Measurements from ENCODE around the gene PPM1F. TPM values are rescaled to one million over a fixed set of nuclear protein-coding genes. Genes with fewer than 3 reads are reported as not detected.

The PPM1F gene
- total RNA-seq, 1 donor from 2014 or later: 28.7 TPM

- no peak overlapping the region for H3K4me3 Mint-ChIP-seq
- H3K27ac Mint-ChIP-seq: no peak overlapping the region
- intact Hi-C loops (cut with micrococcal nuclease): no loop called here
- no peaks in the 10 kb centered on the region for H3K9me3 Mint-ChIP-seq
- H3K27me3 Mint-ChIP-seq (ENCODE audit: insufficient read depth): no peaks in the 10 kb centered on the region
- H3K36me3 Mint-ChIP-seq (ENCODE audit: low read depth): peaks cover 15% of the 10 kb centered on the region
- no peaks in the 10 kb centered on the region for H3K4me1 Mint-ChIP-seq (ENCODE audit: low read depth)
- no peak for DNase-seq (ENCODE audit: low spot score)
These were observed 9.4 kb upstream of the PPM1F start for GRCh38 chr22:21961886-21962654.

- DNase-seq (ENCODE audit: low spot score): no peak
- Mint-ChIP-seq H3K4me3 (no peak overlapping the region), H3K9me3 (no peaks in the 10 kb centered on the region), H3K4me1 (ENCODE audit: low read depth) (no peaks in the 10 kb centered on the region), H3K27ac (no peak overlapping the region), H3K27me3 (ENCODE audit: insufficient read depth) (no peaks in the 10 kb centered on the region), H3K36me3 (ENCODE audit: low read depth) (peaks cover 12% of the 10 kb centered on the region)
- intact Hi-C loops (cut with micrococcal nuclease): no loop called here
These were observed 8.6 kb upstream of the PPM1F start for GRCh38 chr22:21961127-21961867.

- Mint-ChIP-seq H3K4me1 (ENCODE audit: low read depth) (no peaks in the 10 kb centered on the region), H3K4me3 (no peak overlapping the region), H3K36me3 (ENCODE audit: low read depth) (peaks cover 11% of the 10 kb centered on the region), H3K9me3 (no peaks in the 10 kb centered on the region), H3K27me3 (ENCODE audit: insufficient read depth) (no peaks in the 10 kb centered on the region), H3K27ac (no peak overlapping the region)
- intact Hi-C loops (cut with micrococcal nuclease): no loop called here
- DNase-seq (ENCODE audit: low spot score): no peak
These were observed 7.8 kb upstream of the PPM1F start for GRCh38 chr22:21960200-21961126.

- H3K27me3 Mint-ChIP-seq (ENCODE audit: insufficient read depth): no peaks in the 10 kb centered on the region
- peaks cover 8% of the 10 kb centered on the region for H3K36me3 Mint-ChIP-seq (ENCODE audit: low read depth)
- H3K9me3 Mint-ChIP-seq: no peaks in the 10 kb centered on the region
- no peak for DNase-seq (ENCODE audit: low spot score)
- H3K27ac Mint-ChIP-seq: no peak overlapping the region
- no peak overlapping the region for H3K4me3 Mint-ChIP-seq
- intact Hi-C loops (cut with micrococcal nuclease): no loop called here
- H3K4me1 Mint-ChIP-seq (ENCODE audit: low read depth): no peaks in the 10 kb centered on the region
These were observed 6.8 kb upstream of the PPM1F start for GRCh38 chr22:21959274-21960074.

GRCh38 chr22:21958360-21959273 is 6.0 kb upstream of the PPM1F start:
- DNase-seq (ENCODE audit: low spot score): no peak
- Mint-ChIP-seq H3K4me3 (no peak overlapping the region), H3K36me3 (ENCODE audit: low read depth) (peaks cover 8% of the 10 kb centered on the region), H3K4me1 (ENCODE audit: low read depth) (no peaks in the 10 kb centered on the region), H3K9me3 (no peaks in the 10 kb centered on the region), H3K27me3 (ENCODE audit: insufficient read depth) (no peaks in the 10 kb centered on the region), H3K27ac (no peak overlapping the region)
- intact Hi-C loops (cut with micrococcal nuclease): no loop called here

- peak overlapping the region; percentile 61 for H3K27ac Mint-ChIP-seq
- H3K36me3 Mint-ChIP-seq (ENCODE audit: low read depth): peaks cover 3% of the 10 kb centered on the region
- DNase-seq (ENCODE audit: low spot score): no peak
- peaks cover 6% of the 10 kb centered on the region for H3K4me1 Mint-ChIP-seq (ENCODE audit: low read depth)
- intact Hi-C loops (cut with micrococcal nuclease): loop anchor here (2.0 to 5.0 kb wide), 7 partner anchors 13 to 285 kb away; partner anchors contain the start of genes MAPK1 and PPIL2
- peak overlapping the region; percentile 79 for H3K4me3 Mint-ChIP-seq
- no peaks in the 10 kb centered on the region for H3K27me3 Mint-ChIP-seq (ENCODE audit: insufficient read depth)
- no peaks in the 10 kb centered on the region for H3K9me3 Mint-ChIP-seq
These were observed 650 bp downstream of the PPM1F start for GRCh38 chr22:21951931-21952465.

GRCh38 chr22:21951062-21951461 is 1.6 kb downstream of the PPM1F start:
- Mint-ChIP-seq H3K4me3 (peak overlapping the region; percentile 59), H3K9me3 (no peaks in the 10 kb centered on the region), H3K27me3 (ENCODE audit: insufficient read depth) (no peaks in the 10 kb centered on the region), H3K4me1 (ENCODE audit: low read depth) (peaks cover 6% of the 10 kb centered on the region), H3K36me3 (ENCODE audit: low read depth) (peaks cover 3% of the 10 kb centered on the region), H3K27ac (no peak overlapping the region)
- DNase-seq (ENCODE audit: low spot score): no peak
- intact Hi-C loops (cut with micrococcal nuclease): loop anchor here (5.0 kb wide), 5 partner anchors 84 to 284 kb away; partner anchors contain the start of genes MAPK1 and PPIL2

- Mint-ChIP-seq H3K9me3 (no peaks in the 10 kb centered on the region), H3K36me3 (ENCODE audit: low read depth) (peaks cover 5% of the 10 kb centered on the region), H3K27me3 (ENCODE audit: insufficient read depth) (no peaks in the 10 kb centered on the region), H3K4me3 (no peak overlapping the region), H3K27ac (no peak overlapping the region), H3K4me1 (ENCODE audit: low read depth) (peaks cover 9% of the 10 kb centered on the region)
- intact Hi-C loops (cut with micrococcal nuclease): loop anchor here (5.0 kb wide), 5 partner anchors 83 to 283 kb away; partner anchors contain the start of genes MAPK1 and PPIL2
- DNase-seq (ENCODE audit: low spot score): no peak
These were observed 2.7 kb downstream of the PPM1F start for GRCh38 chr22:21949948-21950347.

GRCh38 chr22:21949569-21949918 is 3.1 kb downstream of the PPM1F start:
- DNase-seq (ENCODE audit: low spot score): no peak
- no peak overlapping the region for H3K4me3 Mint-ChIP-seq
- no peaks in the 10 kb centered on the region for H3K9me3 Mint-ChIP-seq
- intact Hi-C loops (cut with micrococcal nuclease): no loop called here
- no peak overlapping the region for H3K27ac Mint-ChIP-seq
- peaks cover 8% of the 10 kb centered on the region for H3K36me3 Mint-ChIP-seq (ENCODE audit: low read depth)
- H3K27me3 Mint-ChIP-seq (ENCODE audit: insufficient read depth): no peaks in the 10 kb centered on the region
- H3K4me1 Mint-ChIP-seq (ENCODE audit: low read depth): peaks cover 12% of the 10 kb centered on the region

- Mint-ChIP-seq H3K36me3 (ENCODE audit: low read depth) (peaks cover 8% of the 10 kb centered on the region), H3K4me3 (no peak overlapping the region), H3K9me3 (no peaks in the 10 kb centered on the region), H3K4me1 (ENCODE audit: low read depth) (peaks cover 12% of the 10 kb centered on the region), H3K27me3 (ENCODE audit: insufficient read depth) (no peaks in the 10 kb centered on the region), H3K27ac (no peak overlapping the region)
- DNase-seq (ENCODE audit: low spot score): no peak
- intact Hi-C loops (cut with micrococcal nuclease): no loop called here
These were observed 3.7 kb downstream of the PPM1F start for GRCh38 chr22:21948824-21949568.

- Mint-ChIP-seq H3K27ac (no peak overlapping the region), H3K9me3 (no peaks in the 10 kb centered on the region), H3K27me3 (ENCODE audit: insufficient read depth) (no peaks in the 10 kb centered on the region), H3K36me3 (ENCODE audit: low read depth) (peaks cover 8% of the 10 kb centered on the region), H3K4me1 (ENCODE audit: low read depth) (peaks cover 12% of the 10 kb centered on the region), H3K4me3 (no peak overlapping the region)
- DNase-seq (ENCODE audit: low spot score): no peak
- intact Hi-C loops (cut with micrococcal nuclease): no loop called here
These were observed 4.3 kb downstream of the PPM1F start for GRCh38 chr22:21948390-21948789.

Measured in activated T-helper 1 cell treated with anti-CD3 and anti-CD28 coated beads, Interleukin-12 subunit alpha, Interleukin-12 subunit beta, Interleukin-2, Interleukin-4 antibody, amounts not matched to agents 30 ng/mL and 10 ng/mL and 1 ng/mL, durations not matched to agents 14 hours and 24 hours and 36 hours (primary cell).